Measurements from ENCODE around the gene NEK1. TPM values are rescaled to one million over a fixed set of nuclear protein-coding genes. Genes with fewer than 3 reads are reported as not detected.

The NEK1 gene
- polyA plus RNA-seq, 1 donor (not counting 4 experiments of a cell fraction or from before 2014, with no cell fraction given): 7.8 TPM

DNA sequence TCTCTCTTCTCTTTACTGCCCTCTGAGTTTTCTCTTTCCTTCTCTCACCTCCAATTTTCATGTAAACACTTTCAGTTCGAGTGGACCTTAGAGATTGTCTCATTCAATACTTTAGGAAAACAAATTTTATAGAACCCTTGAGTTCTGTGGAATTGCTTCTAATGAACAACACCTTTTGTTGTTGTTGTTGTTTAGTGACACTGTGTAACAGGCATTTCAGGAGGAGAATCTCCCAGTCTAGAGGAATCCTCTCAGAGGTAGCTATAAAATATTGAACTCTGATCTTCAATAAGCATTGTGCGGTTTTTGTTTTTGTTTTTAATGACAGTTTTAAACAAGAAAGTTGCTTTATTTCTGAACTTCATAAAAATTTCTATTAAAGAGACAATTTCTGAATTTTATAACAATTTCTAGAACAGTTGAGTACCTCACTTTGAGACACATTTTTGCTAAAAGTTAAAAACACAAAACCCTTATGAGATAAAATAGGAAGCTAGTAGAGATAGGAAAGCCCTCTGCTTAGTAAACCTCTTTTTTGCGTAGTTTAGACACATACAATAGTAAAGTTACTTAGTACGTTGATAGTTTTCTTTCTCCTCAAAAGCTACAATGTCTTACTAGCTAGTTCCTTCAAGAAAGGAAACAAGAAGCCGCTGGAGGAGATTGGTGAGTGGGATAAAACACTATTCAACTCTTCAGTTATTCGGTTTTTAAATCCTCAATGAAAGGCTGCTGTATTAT lies 46.8 kb upstream of the NEK1 start:
- Histone ChIP-seq H3K27me3 (ENCODE audit: control insufficient read depth, extremely low read depth, insufficient read depth, low read length) (no peaks in the 10 kb centered on the region), H3K9me1 (ENCODE audit: control insufficient read depth, extremely low read depth, insufficient read depth, low read length) (no peaks in the 10 kb centered on the region), H3K27ac (ENCODE audit: control insufficient read depth, insufficient read depth, low read length) (peak overlapping the region; percentile 98), H4K20me1 (ENCODE audit: control insufficient read depth, extremely low read depth, insufficient read depth, low read length) (no peaks in the 10 kb centered on the region), H2AFZ (ENCODE audit: control insufficient read depth, low read length) (no peak overlapping the region), H3K36me3 (ENCODE audit: control insufficient read depth in 2 of 2, extremely low read depth in 1 of 2, insufficient read depth in 2 of 2, low read length in 2 of 2) (no peaks in the 10 kb centered on the region), H3K79me2 (ENCODE audit: control insufficient read depth, insufficient read depth, low read length) (peaks cover 26% of the 10 kb centered on the region), H3K4me2 (ENCODE audit: control insufficient read depth, extremely low read depth, insufficient read depth, low read depth, low read length) (peak overlapping the region; percentile 93), H3K9me3 (ENCODE audit: control insufficient read depth, low read depth, low read length) (no peaks in the 10 kb centered on the region), H3K4me1 (ENCODE audit: control insufficient read depth, extremely low read depth, insufficient read depth, low read length) (peaks cover 10% of the 10 kb centered on the region), H3K4me3 (ENCODE audit: control insufficient read depth in 2 of 3, extremely low read depth in 1 of 3, insufficient read depth in 2 of 3, low read depth in 1 of 3, low read length in 3 of 3) (peak overlapping the region in 2 of 3 experiments; percentile 42 to 91), H3K9ac (ENCODE audit: control insufficient read depth, extremely low read depth, insufficient read depth, low read length) (peak overlapping the region; percentile 82)
- FAIRE-seq (no peak), DNase-seq (ENCODE audit: low read depth, low spot score) (no peak)
- no peak for TF ChIP-seq EZH2 (IDR thresholded peaks at IDR 0.05; ENCODE audit: low read length)
- TF ChIP-seq, protein P1, sequence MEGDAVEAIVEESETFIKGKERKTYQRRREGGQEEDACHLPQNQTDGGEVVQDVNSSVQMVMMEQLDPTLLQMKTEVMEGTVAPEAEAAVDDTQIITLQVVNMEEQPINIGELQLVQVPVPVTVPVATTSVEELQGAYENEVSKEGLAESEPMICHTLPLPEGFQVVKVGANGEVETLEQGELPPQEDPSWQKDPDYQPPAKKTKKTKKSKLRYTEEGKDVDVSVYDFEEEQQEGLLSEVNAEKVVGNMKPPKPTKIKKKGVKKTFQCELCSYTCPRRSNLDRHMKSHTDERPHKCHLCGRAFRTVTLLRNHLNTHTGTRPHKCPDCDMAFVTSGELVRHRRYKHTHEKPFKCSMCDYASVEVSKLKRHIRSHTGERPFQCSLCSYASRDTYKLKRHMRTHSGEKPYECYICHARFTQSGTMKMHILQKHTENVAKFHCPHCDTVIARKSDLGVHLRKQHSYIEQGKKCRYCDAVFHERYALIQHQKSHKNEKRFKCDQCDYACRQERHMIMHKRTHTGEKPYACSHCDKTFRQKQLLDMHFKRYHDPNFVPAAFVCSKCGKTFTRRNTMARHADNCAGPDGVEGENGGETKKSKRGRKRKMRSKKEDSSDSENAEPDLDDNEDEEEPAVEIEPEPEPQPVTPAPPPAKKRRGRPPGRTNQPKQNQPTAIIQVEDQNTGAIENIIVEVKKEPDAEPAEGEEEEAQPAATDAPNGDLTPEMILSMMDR (optimal IDR thresholded peaks at IDR 0.05 in 1 of 3, IDR thresholded peaks at IDR 0.05 in 1 of 3, conservative IDR thresholded peaks at IDR 0.05 in 1 of 3; ENCODE audit: extremely low read depth in 1 of 3, insufficient read depth in 2 of 3, low read length in 3 of 3): no peak
- dilution Hi-C loops (cut with MboI; ENCODE audit: extremely low pct_ligation_motif_present, low sequenced_read_pairs): no loop called here

DNA sequence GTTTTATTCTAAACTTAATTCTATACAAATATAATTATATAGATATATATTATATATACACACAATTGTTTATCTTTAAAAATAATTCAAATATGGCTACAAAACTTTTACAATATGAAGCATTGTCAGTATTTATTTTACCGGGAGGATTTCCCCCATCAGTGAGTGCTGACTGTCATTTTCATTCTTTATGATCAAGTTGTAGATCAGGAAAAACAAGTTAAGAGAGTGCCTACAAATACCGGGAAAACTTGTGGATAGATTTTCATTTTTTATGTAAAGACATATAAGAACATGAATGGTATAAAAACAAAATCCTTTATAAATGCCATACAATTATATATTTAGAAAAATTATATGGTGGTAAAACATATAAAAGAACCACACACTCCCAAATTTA lies 45.8 kb upstream of the NEK1 start:
- DNase-seq (ENCODE audit: low read depth, low spot score): no peak
- Histone ChIP-seq H3K27ac (ENCODE audit: control insufficient read depth, insufficient read depth, low read length) (no peak overlapping the region), H3K4me2 (ENCODE audit: control insufficient read depth, extremely low read depth, insufficient read depth, low read depth, low read length) (no peak overlapping the region), H3K4me1 (ENCODE audit: control insufficient read depth, extremely low read depth, insufficient read depth, low read length) (peaks cover 10% of the 10 kb centered on the region), H4K20me1 (ENCODE audit: control insufficient read depth, extremely low read depth, insufficient read depth, low read length) (no peaks in the 10 kb centered on the region), H3K36me3 (ENCODE audit: control insufficient read depth in 2 of 2, extremely low read depth in 1 of 2, insufficient read depth in 2 of 2, low read length in 2 of 2) (no peaks in the 10 kb centered on the region), H3K27me3 (ENCODE audit: control insufficient read depth, extremely low read depth, insufficient read depth, low read length) (no peaks in the 10 kb centered on the region), H3K4me3 (ENCODE audit: control insufficient read depth in 2 of 3, extremely low read depth in 1 of 3, insufficient read depth in 2 of 3, low read depth in 1 of 3, low read length in 3 of 3) (no peak overlapping the region), H3K9me1 (ENCODE audit: control insufficient read depth, extremely low read depth, insufficient read depth, low read length) (no peaks in the 10 kb centered on the region), H3K9me3 (ENCODE audit: control insufficient read depth, low read depth, low read length) (no peaks in the 10 kb centered on the region), H3K9ac (ENCODE audit: control insufficient read depth, extremely low read depth, insufficient read depth, low read length) (no peak overlapping the region), H2AFZ (ENCODE audit: control insufficient read depth, low read length) (no peak overlapping the region), H3K79me2 (ENCODE audit: control insufficient read depth, insufficient read depth, low read length) (peaks cover 30% of the 10 kb centered on the region)
- dilution Hi-C loops (cut with MboI; ENCODE audit: extremely low pct_ligation_motif_present, low sequenced_read_pairs): no loop called here
- FAIRE-seq: no peak
- TF ChIP-seq, protein P1 (optimal IDR thresholded peaks at IDR 0.05 in 1 of 3, IDR thresholded peaks at IDR 0.05 in 1 of 3, conservative IDR thresholded peaks at IDR 0.05 in 1 of 3; ENCODE audit: extremely low read depth in 1 of 3, insufficient read depth in 2 of 3, low read length in 3 of 3): no peak
- no peak for TF ChIP-seq EZH2 (IDR thresholded peaks at IDR 0.05; ENCODE audit: low read length)

All from keratinocyte (primary cell).